ENCODE measurements around the gene ALAS1.
A peak's percentile ranks its signal among the peaks of the same experiment; 100 is the strongest.

The ALAS1 gene

GRCh38 chr3:52225452-52226228 lies 27.7 kb downstream of the ALAS1 start, which contains the start of gene TLR9:
Gene TLR9, minus strand, starts transcription at chr3:52225645. Its CDS starts 116 bp downstream, at chr3:52225529.
- no peaks in the 10 kb centered on the region for H3K9me3 ChIP-seq (ENCODE audit: control insufficient read depth, insufficient read depth, low read depth, low read length)
- H3K4me3 ChIP-seq (ENCODE audit: low read depth, low read length), result no peak within 1 kb of the TSS
- H3K4me1 ChIP-seq (ENCODE audit: control insufficient read depth, insufficient read depth, low read length), result no peaks in the 10 kb centered on the region
- TF ChIP-seq ZNF513 (tag by site-specific recombination; IDR thresholded peaks at IDR 0.05) (no peak), ZSCAN4 (tag by site-specific recombination; IDR thresholded peaks at IDR 0.05) (no peak), BCL11A (tag by site-specific recombination; IDR thresholded peaks at IDR 0.05; ENCODE audit: low read depth) (no peak), ZNF610 (tag by site-specific recombination; IDR thresholded peaks at IDR 0.05; ENCODE audit: borderline replicate concordance) (no peak), ZNF510 (tag by site-specific recombination; IDR thresholded peaks at IDR 0.05; ENCODE audit: insufficient replicate concordance) (no peak), ZNF112 (tag by site-specific recombination; IDR thresholded peaks at IDR 0.05) (no peak), ZNF391 (tag by site-specific recombination; IDR thresholded peaks at IDR 0.05; ENCODE audit: borderline replicate concordance, low read depth) (no peak), ZBTB49 (tag by site-specific recombination; IDR thresholded peaks at IDR 0.05; ENCODE audit: low read depth) (no peak)
- POLR2A ChIA-PET, result no interaction called here
- no peak within 1 kb of the TSS for H3K27ac ChIP-seq (ENCODE audit: extremely low read depth, low read depth, low read length)
- H3K36me3 ChIP-seq (ENCODE audit: control insufficient read depth in 2 of 2, insufficient read depth in 1 of 2, low read length in 2 of 2), result peaks cover 0 to 21% of the 10 kb centered on the region in 2 experiments; a peak in 1 of 3 replicates
- CTCF ChIA-PET, result interaction anchor here (2.1 to 8.1 kb wide), 2 partner anchors 114 to 187 kb away, joined by 5 to 95 read pairs; no protein-coding TSS in a partner anchor

GRCh38 chr3:52226229-52226817 lies 28.4 kb downstream of the ALAS1 start:
- ChIA-PET CTCF (interaction anchor here (0.5 to 8.1 kb wide), 4 partner anchors 104 to 465 kb away, joined by 3 to 95 read pairs (median 4); no protein-coding TSS in a partner anchor), POLR2A (no interaction called here)
- Histone ChIP-seq H3K36me3 (ENCODE audit: control insufficient read depth in 2 of 2, insufficient read depth in 1 of 2, low read length in 2 of 2) (peaks cover 0 to 27% of the 10 kb centered on the region in 2 experiments; a peak in 1 of 3 replicates), H3K27ac (ENCODE audit: extremely low read depth, low read depth, low read length) (no peak overlapping the region), H3K9me3 (ENCODE audit: control insufficient read depth, insufficient read depth, low read depth, low read length) (no peaks in the 10 kb centered on the region), H3K4me3 (ENCODE audit: low read depth, low read length) (no peak overlapping the region), H3K4me1 (ENCODE audit: control insufficient read depth, insufficient read depth, low read length) (no peaks in the 10 kb centered on the region)
- TF ChIP-seq ZSCAN30 (tag by site-specific recombination; IDR thresholded peaks at IDR 0.05) (no peak), ZNF623 (tag by site-specific recombination; IDR thresholded peaks at IDR 0.05) (peak; percentile 91)

- POLR2A ChIA-PET, result interaction anchor here (0.6 kb wide), 1 partner anchor 14 kb away, joined by 3 read pairs; no protein-coding TSS in a partner anchor
- Histone ChIP-seq H3K27ac (ENCODE audit: extremely low read depth, low read depth, low read length) (no peak overlapping the region), H3K36me3 (ENCODE audit: control insufficient read depth in 2 of 2, insufficient read depth in 1 of 2, low read length in 2 of 2) (peaks cover 0 to 33% of the 10 kb centered on the region in 2 experiments; a peak in 1 of 3 replicates), H3K4me3 (ENCODE audit: low read depth, low read length) (no peak overlapping the region), H3K9me3 (ENCODE audit: control insufficient read depth, insufficient read depth, low read depth, low read length) (no peaks in the 10 kb centered on the region), H3K4me1 (ENCODE audit: control insufficient read depth, insufficient read depth, low read length) (no peaks in the 10 kb centered on the region)
- CTCF ChIA-PET, result interaction anchor here (0.5 to 0.7 kb wide), 3 partner anchors 15 to 466 kb away, joined by 3 read pairs; no protein-coding TSS in a partner anchor
- TF ChIP-seq SP3 (tag by site-specific recombination; IDR thresholded peaks at IDR 0.05) (no peak), ZNF133 (tag by site-specific recombination; IDR thresholded peaks at IDR 0.05) (no peak), ZNF544 (tag by site-specific recombination; IDR thresholded peaks at IDR 0.05) (no peak), YY2 (tag by site-specific recombination; IDR thresholded peaks at IDR 0.05) (no peak), KLF8 (tag by site-specific recombination; IDR thresholded peaks at IDR 0.05) (no peak), ZNF394 (tag by site-specific recombination; IDR thresholded peaks at IDR 0.05; ENCODE audit: borderline replicate concordance) (no peak), ZNF501 (tag by site-specific recombination; IDR thresholded peaks at IDR 0.05) (no peak), ZNF354C (tag by site-specific recombination; IDR thresholded peaks at IDR 0.05; ENCODE audit: borderline replicate concordance, low read depth) (no peak), GFI1B (tag by site-specific recombination; IDR thresholded peaks at IDR 0.05) (no peak), MYNN (tag by site-specific recombination; IDR thresholded peaks at IDR 0.05; ENCODE audit: borderline replicate concordance) (no peak), ZNF239 (tag by site-specific recombination; IDR thresholded peaks at IDR 0.05) (no peak), PRDM6 (tag by site-specific recombination; IDR thresholded peaks at IDR 0.05) (no peak)
Measured at GRCh38 chr3:52227117-52227516, 29.2 kb downstream of the ALAS1 start.
